ENCODE results near the gene DCDC2C.

DCDC2C gene

GRCh38 chr2:3712831-3713503 is 9.6 kb downstream of the DCDC2C start:
- DNase-seq: no peak

DNA sequence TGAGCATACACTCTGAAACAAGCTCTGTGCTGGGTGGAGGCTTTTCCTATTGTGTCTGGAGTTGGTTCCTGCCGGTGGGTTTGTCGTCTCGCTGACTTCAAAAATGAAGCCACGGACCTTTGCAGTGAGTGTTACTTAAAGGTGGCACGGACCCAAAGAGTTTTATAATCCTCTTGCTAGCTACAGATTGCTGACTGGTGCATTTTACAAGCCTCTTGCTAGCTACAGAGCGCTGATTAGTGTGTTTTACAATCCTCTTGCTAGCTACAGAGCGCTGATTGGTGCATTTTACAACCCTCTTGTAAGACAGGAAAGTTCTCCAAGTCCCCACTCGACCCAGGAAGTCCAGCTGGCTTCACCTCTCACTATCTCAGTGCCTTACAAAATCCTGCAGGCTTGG is 15.3 kb downstream of the DCDC2C start:
- no peak for DNase-seq

DNA sequence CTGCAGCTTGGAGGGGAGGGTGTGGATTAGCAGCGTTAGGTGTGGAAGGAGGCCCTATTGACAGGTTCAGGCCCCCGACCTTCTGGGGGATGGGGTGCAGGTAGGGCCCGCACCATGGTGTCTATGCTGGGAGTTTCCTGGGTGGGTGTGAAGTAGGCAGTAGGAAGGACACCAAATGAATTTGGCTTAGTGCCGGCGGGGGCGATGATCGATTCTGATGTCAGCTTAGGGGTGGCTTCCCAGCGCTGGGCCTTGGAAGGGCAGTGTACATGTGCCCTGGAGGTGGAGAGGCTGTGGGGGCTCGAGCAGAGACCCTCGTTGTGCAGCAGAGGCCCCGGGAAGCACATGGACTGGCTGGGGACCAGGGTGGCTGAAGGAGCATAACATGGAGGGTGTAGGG is 21.6 kb downstream of the DCDC2C start:
- no peak for DNase-seq

- DNase-seq: no peak
These were observed 22.3 kb downstream of the DCDC2C start for GRCh38 chr2:3725458-3726250.

DNA sequence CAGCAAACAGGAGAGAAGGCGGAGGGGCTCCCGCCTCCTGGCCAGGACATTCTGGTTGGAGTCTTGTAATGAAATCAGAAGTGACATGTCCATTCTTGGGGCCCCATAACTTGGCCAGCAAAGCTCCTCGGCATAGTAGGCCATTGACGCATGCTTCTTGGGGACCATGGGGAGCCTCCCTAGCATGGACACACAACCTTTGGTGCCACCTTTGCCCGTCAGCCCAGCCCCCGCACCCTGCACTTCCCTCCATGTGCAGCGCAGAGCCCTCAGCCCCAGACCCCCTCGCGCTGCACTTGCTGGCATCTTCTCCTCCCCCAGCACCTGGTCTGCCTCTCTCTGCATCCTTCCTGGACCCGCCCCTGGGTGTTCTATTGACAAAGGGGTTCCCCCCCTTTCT is 23.1 kb downstream of the DCDC2C start:
- no peak for DNase-seq

- no peak for DNase-seq
These were observed 24.1 kb downstream of the DCDC2C start for GRCh38 chr2:3727397-3728045.

DNA sequence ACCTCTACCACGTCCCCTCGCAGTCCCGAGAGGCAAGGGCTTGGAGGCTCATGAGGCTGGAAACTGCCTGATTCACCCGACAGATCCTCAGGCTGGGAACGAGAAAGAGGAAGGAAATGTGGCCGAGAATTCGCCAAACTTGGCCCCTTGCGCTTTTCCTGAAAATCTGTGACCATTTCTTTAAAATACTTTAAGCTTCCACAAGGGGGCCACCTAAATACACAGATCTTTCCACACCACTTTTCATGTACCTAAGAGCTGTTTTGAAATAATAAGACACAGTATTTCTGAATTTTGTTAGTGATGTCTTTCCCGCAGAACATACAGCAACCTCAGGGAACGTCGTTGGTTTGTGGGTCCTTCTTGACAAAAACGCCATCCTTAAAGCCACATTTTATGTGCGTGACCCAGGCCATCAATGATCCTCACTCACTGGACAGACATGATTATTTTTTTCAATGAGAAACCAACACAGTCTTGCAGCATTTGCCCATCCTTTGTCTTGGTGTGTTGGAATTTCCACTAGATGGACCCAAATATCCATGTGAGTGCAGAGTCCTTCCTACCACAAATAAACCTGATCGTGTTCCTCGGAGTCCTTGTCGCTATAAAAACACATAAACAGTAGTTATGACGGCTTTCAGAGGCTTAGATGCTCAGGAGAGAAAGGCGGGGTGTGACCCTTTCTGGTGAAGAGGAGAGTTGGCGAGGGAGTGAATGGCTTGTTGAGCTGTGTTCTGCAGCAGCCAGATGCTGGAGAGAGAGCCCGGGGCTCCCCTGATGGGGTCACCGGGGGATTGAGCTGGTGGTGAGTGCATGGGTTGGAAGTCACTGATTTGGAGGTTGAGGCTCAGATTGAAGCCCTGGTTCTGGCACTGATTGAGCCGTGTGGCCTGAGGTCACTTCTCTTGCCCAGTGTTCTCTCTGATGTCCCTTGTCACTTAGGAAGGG is 25.0 kb downstream of the DCDC2C start:
- DNase-seq: no peak

GRCh38 chr2:3729055-3729448 is 25.7 kb downstream of the DCDC2C start:
- no peak for DNase-seq

GRCh38 chr2:3729786-3730185 is 26.4 kb downstream of the DCDC2C start:
- no peak for DNase-seq

GRCh38 chr2:3730646-3731045 is 27.3 kb downstream of the DCDC2C start:
- DNase-seq: no peak

- no peak for DNase-seq
These were observed 28.5 kb downstream of the DCDC2C start for GRCh38 chr2:3731829-3732228.

DNA sequence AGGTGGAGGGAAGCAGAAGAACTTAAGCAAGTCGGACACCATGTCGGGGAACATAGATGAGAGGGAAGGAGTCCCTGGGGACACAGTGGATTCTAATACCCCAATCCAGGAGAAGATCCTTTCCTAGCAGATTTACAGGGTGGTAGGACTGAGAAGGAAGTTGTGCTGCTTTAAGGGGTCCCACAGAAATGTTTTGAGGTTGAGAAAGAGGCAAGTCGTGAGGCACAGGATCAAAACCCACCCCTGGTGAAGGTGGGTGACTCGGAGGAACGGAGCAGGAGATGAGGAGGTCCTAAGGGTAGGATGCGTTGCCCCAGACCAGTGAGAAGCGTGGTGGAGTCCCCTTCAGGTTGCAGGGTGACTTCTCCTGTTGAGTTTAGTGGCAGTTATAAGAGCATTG is 32.7 kb downstream of the DCDC2C start:
- DNase-seq: no peak

GRCh38 chr2:3737128-3737527 is 33.8 kb downstream of the DCDC2C start:
- no peak for DNase-seq

DNA sequence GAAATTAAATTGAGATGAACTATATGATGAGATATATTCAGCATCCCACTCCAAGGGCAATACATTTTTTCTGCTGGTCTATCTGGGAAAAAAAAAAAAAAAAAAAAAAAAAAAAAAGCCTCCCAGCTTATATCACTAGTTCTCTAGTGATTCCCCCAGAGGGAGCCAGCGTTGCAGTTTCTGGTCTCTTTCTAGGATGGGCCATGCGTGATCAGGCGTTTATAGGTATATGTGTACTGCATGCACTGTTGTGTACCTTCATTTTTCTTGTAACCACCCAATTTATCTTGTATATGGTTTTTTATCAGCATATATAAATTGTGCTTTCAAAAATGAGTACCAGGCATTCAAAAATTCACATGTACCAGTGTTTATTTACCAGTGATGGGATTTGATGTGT is 35.1 kb downstream of the DCDC2C start:
- no peak for DNase-seq

DNA sequence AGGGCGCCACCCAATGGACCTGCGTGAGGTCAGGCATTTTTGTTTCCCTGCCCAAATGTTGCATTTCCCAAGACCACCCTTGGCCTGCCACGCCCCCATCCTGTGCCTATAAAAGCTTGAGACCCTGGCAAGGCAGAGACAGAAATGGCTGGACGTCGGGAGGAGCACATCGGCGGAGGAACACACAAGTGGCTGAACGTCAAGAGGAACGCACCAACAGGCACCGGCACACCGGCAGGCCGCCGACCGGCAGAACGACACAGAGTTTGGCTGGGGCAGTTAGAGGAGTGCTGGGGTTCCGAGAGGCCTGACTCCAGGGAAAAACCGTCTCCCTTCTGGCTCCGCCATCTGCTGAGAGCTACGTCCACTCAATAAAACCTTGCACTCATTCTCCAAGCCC is 35.9 kb downstream of the DCDC2C start:
- DNase-seq: no peak

- no peak for DNase-seq
These were observed 38.0 kb downstream of the DCDC2C start for GRCh38 chr2:3741396-3741795.

DNA sequence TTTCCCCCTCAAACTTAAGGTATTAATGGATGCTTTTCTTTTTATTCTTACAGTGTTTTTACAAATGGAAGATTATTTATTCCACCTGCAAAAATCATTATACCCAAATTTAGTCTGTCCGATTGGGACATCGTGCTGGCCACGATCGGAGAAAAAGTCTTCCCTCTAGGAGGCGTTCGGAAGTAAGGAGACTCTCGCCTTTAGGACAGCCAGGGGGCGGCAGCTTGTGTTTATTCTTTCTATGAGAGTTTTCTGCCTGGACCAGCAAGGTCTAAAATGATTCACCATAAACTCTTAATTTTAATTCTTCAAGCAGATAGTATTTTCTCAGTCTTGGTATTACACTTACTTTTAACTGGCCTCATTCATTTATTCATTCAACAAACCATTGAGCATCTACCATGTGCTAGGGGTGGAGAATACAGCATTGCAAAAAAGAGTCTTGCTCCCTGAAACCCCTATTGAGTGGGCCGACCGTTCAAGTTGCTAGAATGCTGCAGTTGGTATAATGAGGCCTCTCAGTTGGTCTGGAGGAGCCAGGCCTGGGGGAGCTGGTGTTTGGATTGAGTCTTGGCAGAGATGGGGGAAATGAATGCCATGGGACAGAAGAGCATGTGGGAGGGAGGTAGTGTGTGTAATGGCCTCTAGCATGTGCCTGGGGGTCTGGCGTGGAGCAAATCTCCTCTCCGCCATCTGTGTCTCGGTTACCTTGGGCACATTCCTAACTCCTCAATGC is 38.7 kb downstream of the DCDC2C start:
- DNase-seq: no peak

GRCh38 chr2:3742743-3743508 is 39.6 kb downstream of the DCDC2C start:
- no peak for DNase-seq

GRCh38 chr2:3743951-3744555 is 40.7 kb downstream of the DCDC2C start:
- no peak for DNase-seq

DNA sequence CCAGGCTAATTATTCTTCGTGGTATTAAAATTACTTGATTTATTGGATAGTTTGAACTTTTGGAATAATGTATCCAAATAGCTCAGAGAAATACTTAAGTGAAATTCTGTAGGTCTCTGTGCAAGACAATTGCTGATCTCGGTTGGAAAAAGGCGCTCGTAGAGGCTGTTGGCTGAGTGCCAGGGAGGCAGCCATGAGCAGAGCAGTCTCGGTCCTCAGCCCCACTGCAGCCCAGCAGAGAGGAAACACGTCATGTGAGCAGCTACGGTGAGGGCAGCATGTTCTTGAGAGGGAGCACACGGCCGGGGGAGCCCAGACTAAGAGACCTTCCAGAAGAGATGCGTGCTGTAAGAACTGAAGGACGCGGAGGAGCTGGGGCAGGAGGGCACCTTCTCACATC is 42.5 kb downstream of the DCDC2C start:
- no peak for DNase-seq

DNA sequence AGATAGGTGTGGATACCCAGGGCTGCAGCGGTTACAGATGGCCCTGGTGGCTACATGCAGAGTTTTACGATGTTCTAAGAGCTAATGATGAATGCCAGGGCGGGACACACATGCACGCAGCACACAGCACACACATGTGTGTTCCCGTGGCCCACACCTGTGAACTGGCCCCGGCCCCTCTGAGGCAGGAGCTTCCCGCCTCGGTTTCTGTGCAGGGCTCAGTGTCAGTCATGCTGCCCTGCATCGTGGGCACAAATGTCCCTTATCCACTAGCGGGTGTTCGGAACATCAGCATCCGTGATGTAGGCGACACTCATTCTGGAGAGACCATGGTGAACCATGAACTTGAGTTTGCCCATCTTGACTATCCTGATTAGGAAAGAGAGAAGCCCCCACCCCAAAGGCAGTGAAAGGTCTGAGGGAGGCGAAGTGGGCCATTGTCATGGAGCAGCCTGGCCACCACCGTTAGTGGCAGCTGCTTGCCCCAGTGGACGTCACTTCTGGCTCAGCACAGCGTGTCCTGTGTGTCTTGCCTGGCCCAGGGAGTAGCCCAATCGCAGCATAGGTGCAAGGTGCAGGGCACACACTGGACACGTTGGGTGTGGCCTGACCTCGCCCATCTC is 43.8 kb downstream of the DCDC2C start:
- DNase-seq: no peak

All from activated effector memory CD4-positive, alpha-beta T cell treated with anti-CD3 and anti-CD28 coated beads, Interleukin-2, amount 50 U/mL, for 16 hours (primary cell).